GM13977 (cell line): ENCODE measurements around the gene PLCL1.

Source experiments
- DNase-seq: peaks from one replicate; pipeline ENCODE4 v3.0.0; 2012; ENCODE audit warnings: low spot score
- in situ Hi-C: fragments of 300-500 bp; cut with MboI; formaldehyde crosslinking; loops from one replicate; pipeline ENCODE4 v1.12.0; 2022; ENCODE audit warnings: low sequenced_read_pairs, low pct_unique_long_range_greater_than_20kb, mixed read lengths, inconsistent platforms; ENCODE audit not compliant: unreplicated experiment
- TF ChIP-seq, protein P1 (sequence below): IDR thresholded peaks from 2 replicates; pipeline ENCODE4 v1.5.1; 2012; ENCODE audit warnings: mild to moderate bottlenecking, control low read depth; ENCODE audit not compliant: insufficient read depth; ENCODE audit errors: extremely low read depth, missing control alignments

Gene PLCL1

DNA sequence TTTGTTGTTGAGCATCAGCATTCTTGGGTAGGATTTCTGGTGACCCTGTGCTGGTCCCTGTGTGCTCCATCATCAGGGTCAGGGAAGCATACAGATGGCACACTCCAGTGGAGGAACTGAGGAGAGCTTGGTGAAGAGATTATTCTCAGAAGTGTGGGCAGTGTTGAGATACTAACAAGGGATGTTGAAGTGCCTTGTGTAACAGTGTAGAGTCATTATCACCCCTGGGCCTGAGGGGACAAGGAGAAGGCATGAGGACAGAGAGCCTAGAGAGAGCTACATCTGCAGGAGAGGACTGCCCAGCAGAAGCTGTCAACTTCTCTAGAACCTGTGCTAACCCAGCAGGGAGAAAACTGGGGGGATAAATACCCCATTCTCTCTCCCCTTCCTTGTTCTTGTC is 189.0 kb downstream of the PLCL1 start:
- in situ Hi-C loops = no loop called here
- DNase-seq = no peak
- TF ChIP-seq, protein P1, sequence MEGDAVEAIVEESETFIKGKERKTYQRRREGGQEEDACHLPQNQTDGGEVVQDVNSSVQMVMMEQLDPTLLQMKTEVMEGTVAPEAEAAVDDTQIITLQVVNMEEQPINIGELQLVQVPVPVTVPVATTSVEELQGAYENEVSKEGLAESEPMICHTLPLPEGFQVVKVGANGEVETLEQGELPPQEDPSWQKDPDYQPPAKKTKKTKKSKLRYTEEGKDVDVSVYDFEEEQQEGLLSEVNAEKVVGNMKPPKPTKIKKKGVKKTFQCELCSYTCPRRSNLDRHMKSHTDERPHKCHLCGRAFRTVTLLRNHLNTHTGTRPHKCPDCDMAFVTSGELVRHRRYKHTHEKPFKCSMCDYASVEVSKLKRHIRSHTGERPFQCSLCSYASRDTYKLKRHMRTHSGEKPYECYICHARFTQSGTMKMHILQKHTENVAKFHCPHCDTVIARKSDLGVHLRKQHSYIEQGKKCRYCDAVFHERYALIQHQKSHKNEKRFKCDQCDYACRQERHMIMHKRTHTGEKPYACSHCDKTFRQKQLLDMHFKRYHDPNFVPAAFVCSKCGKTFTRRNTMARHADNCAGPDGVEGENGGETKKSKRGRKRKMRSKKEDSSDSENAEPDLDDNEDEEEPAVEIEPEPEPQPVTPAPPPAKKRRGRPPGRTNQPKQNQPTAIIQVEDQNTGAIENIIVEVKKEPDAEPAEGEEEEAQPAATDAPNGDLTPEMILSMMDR = no peak

DNA sequence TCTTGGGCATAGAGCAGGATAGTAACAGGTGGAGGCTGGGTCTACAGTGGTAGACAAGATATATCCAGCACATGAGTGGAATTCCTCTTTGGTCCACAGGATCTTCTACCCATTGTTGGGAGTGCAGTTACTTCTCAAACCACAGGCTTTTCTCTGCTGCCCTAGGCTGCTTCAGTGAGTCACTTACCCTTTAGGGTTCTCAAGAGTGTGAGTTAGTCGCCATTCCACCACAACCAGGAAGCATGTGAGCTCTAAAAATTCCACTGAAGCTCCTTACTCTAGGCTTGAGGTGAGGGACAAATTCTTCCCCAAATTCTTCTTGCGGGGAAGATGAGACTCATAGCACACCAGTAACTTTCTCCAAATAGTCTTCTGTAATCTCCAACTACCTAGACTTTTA is 189.4 kb downstream of the PLCL1 start:
- in situ Hi-C loops = no loop called here
- DNase-seq = no peak

DNA sequence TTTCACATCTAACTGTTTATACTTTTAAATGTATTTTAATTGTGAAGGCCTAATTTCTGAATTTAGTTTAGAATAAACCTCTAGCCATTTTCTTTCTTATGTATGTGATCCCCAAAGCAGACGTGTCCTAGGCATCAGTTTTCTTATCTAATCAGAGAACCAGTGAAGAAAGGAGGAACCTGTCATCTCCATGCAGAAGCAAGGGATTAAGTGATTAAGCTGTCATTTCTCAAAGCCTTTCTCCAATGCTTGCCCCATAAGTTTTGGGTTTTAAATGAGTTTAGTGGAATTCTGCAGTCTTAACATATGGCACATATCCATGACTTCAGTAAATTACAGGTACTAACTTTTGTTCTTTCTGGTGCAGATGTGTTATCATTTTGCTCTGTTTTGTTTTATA is 190.4 kb downstream of the PLCL1 start:
- no peak for DNase-seq
- in situ Hi-C loops = no loop called here
- TF ChIP-seq, protein P1 = no peak

More for the DNA sequence above, 189.4 kb downstream of the PLCL1 start:
- TF ChIP-seq, protein P1 = no peak

DNA sequence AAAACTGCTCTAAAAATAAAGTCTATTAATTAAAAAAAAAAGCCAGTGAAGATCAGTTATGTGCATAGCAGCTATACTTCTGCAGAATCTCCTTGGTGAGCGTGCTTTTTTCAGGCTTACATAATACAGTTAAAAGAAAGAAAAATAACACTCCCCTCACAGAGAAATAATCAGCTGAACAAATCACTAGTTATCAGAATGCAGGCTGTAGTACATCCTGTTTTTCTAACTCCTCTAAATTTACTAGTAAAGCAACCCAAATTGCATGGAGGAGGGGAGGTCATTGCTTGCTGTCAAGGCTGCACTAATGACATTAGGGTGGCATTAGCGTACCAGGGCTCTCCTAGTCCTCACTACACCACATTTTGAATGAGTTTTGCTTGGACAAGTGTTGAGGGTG is 192.2 kb downstream of the PLCL1 start:
- no peak for DNase-seq
- TF ChIP-seq, protein P1 = no peak
- in situ Hi-C loops = no loop called here

DNA sequence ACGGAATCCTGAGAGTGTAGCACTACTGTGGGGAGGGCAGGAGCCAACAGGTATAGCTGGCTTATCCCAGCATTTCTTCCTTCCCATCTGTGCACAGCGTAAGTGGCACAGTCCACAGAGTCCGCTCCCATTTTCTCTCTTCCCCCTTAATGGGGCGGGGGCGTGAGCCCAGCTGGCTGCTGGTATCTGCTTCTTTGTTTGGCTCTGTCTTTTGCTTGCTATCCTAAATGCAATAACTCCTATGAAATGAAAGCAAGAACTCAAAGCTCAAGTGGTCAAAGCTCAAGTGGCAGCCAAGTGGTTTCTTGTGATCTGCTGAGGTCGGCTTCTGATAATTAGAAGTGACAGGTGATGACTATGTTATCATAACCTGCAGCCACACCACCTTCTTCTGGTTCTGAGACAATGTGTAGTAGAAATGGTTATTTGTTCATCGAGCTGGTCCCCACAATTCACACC is 192.7 kb downstream of the PLCL1 start:
- TF ChIP-seq, protein P1 = no peak
- no peak for DNase-seq
- in situ Hi-C loops = no loop called here

DNA sequence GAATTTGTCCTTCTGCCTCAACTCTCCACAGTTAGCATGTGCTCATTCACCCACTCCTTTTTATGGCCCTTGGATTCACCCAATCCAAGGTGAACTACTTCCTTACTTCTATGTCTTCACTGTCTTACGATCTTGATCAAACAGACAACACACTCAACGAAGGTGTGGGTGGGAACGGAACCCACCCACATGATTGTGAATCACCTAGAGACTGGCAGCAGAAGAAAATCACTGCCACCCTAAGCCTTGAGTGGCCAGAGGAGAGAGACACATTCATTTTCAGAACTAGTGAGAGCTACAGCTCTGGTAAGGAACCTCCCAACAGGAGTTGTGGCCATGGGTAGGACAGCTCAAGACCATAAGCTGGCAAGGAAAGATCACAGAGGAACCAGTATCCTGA is 194.3 kb downstream of the PLCL1 start:
- in situ Hi-C loops = no loop called here
- TF ChIP-seq, protein P1 = no peak
- DNase-seq = no peak

DNA sequence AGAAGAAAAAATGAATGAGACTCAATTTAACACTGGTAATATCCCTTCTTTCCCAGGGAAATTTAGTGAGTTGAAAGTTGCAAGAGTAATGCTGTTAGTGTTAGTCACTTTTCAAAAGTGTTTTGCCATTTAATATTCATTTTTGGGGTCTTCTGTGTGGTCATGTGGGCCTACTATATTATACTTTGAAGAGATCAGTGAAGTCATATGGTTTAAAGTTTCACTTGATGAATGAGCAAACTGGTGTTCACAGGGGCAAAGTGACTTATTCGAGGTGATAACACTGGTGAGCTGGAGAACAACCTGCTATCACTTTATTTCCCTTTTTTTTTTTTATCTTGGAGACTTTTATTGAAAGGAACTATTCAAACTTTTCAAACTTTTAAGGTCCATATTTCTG is 196.0 kb downstream of the PLCL1 start:
- TF ChIP-seq, protein P1 = no peak
- in situ Hi-C loops = no loop called here
- no peak for DNase-seq
